ENCODE results near the gene RPS6KA2. TPM values are rescaled to one million over a fixed set of nuclear protein-coding genes. Genes with fewer than 3 reads are reported as not detected.

RPS6KA2 gene
- total RNA-seq, 1 experiment from 2014 or later = 18.5 TPM

- H3K36me3 ChIP-seq (ENCODE audit: low read depth) = no peaks in the 10 kb centered on the region
- DNase-seq = peak; percentile 45 to 67
- H3K79me2 ChIP-seq (ENCODE audit: low read depth) = no peaks in the 10 kb centered on the region
- no peaks in the 10 kb centered on the region for H3K4me1 ChIP-seq (replicated peaks; ENCODE audit: insufficient read depth)
- H3K9me2 ChIP-seq (ENCODE audit: insufficient read depth) = no peaks in the 10 kb centered on the region
- no peak overlapping the region for H3K27ac ChIP-seq
- no peaks in the 10 kb centered on the region for H3K27me3 ChIP-seq (ENCODE audit: insufficient read depth, low read depth)
- intact Hi-C loops (cut with micrococcal nuclease; ENCODE audit: unreplicated experiment) = loop anchor here (2.0 to 10.0 kb wide), 2 partner anchors 112 to 260 kb away; partner anchors contain the start of gene RPS6KA2
- BruUV-seq (replicated peaks) = no TSS peak
- H3K9me3 ChIP-seq (ENCODE audit: insufficient read depth, low read depth) = no peaks in the 10 kb centered on the region
- ChIA-PET CTCF (no interaction called here), POLR2A (ENCODE audit: unreplicated experiment) (interaction anchor here (0.6 kb wide), 1 partner anchor 112 kb away, joined by 4 read pairs; no protein-coding TSS in a partner anchor)
- H4K20me1 ChIP-seq (ENCODE audit: insufficient read depth) = no peaks in the 10 kb centered on the region
- H3K4me3 ChIP-seq = no peak overlapping the region
- no peak overlapping the region for H2AFZ ChIP-seq
- no peak overlapping the region for H3K4me2 ChIP-seq
- no peaks in the 10 kb centered on the region for H3F3A ChIP-seq (ENCODE audit: insufficient read depth, low read depth)
- TF ChIP-seq CTCF (conservative IDR thresholded peaks at IDR 0.05) (peak; percentile 55), EZH2 (IDR thresholded peaks at IDR 0.05; ENCODE audit: low read depth) (no peak)
Measured at GRCh38 chr6:166515072-166515810, 111.8 kb downstream of the RPS6KA2 start.

GRCh38 chr6:166514196-166514595, 112.9 kb downstream of the RPS6KA2 start:
- no peak for TF ChIP-seq EZH2 (IDR thresholded peaks at IDR 0.05; ENCODE audit: low read depth)
- TF ChIP-seq CTCF (conservative IDR thresholded peaks at IDR 0.05) = 0 out of 2 replicates have a peak, but pooled peaks have one; percentile 35
- Histone ChIP-seq H3K9me2 (ENCODE audit: insufficient read depth) (no peaks in the 10 kb centered on the region), H4K20me1 (ENCODE audit: insufficient read depth) (no peaks in the 10 kb centered on the region), H3K9me3 (ENCODE audit: insufficient read depth, low read depth) (no peaks in the 10 kb centered on the region), H2AFZ (no peak overlapping the region), H3K27me3 (ENCODE audit: insufficient read depth, low read depth) (no peaks in the 10 kb centered on the region), H3K79me2 (ENCODE audit: low read depth) (no peaks in the 10 kb centered on the region), H3K4me3 (no peak overlapping the region), H3K27ac (no peak overlapping the region), H3F3A (ENCODE audit: insufficient read depth, low read depth) (no peaks in the 10 kb centered on the region), H3K4me1 (replicated peaks; ENCODE audit: insufficient read depth) (no peaks in the 10 kb centered on the region), H3K4me2 (no peak overlapping the region), H3K36me3 (ENCODE audit: low read depth) (no peaks in the 10 kb centered on the region)
- POLR2A ChIA-PET (ENCODE audit: unreplicated experiment) = no interaction called here
- CTCF ChIA-PET = no interaction called here
- DNase-seq = no peak
- BruUV-seq (replicated peaks) = no TSS peak
- intact Hi-C loops (cut with micrococcal nuclease; ENCODE audit: unreplicated experiment) = loop anchor here (2.0 to 10.0 kb wide), 2 partner anchors 113 to 261 kb away; partner anchors contain the start of gene RPS6KA2

GRCh38 chr6:166512567-166512966, 114.5 kb downstream of the RPS6KA2 start:
- ChIA-PET CTCF (no interaction called here), POLR2A (ENCODE audit: unreplicated experiment) (no interaction called here)
- DNase-seq = no peak
- Histone ChIP-seq H4K20me1 (ENCODE audit: insufficient read depth) (no peaks in the 10 kb centered on the region), H3K9me2 (ENCODE audit: insufficient read depth) (no peaks in the 10 kb centered on the region), H2AFZ (no peak overlapping the region), H3K27me3 (ENCODE audit: insufficient read depth, low read depth) (no peaks in the 10 kb centered on the region), H3K4me2 (no peak overlapping the region), H3K36me3 (ENCODE audit: low read depth) (no peaks in the 10 kb centered on the region), H3K4me1 (replicated peaks; ENCODE audit: insufficient read depth) (no peaks in the 10 kb centered on the region), H3K79me2 (ENCODE audit: low read depth) (no peaks in the 10 kb centered on the region), H3K27ac (no peak overlapping the region), H3K9me3 (ENCODE audit: insufficient read depth, low read depth) (no peaks in the 10 kb centered on the region), H3K4me3 (no peak overlapping the region), H3F3A (ENCODE audit: insufficient read depth, low read depth) (no peaks in the 10 kb centered on the region)
- intact Hi-C loops (cut with micrococcal nuclease; ENCODE audit: unreplicated experiment) = loop anchor here (10.0 kb wide), 1 partner anchor 262 kb away; no protein-coding TSS in a partner anchor
- BruUV-seq (replicated peaks) = no TSS peak
- no peak for TF ChIP-seq CTCF (conservative IDR thresholded peaks at IDR 0.05)
- no peak for TF ChIP-seq EZH2 (IDR thresholded peaks at IDR 0.05; ENCODE audit: low read depth)
